CD14-positive monocyte (primary cell): Measurements from ENCODE around the gene DNAJC3. TPM values are rescaled to one million over a fixed set of nuclear protein-coding genes. Genes with fewer than 3 reads are reported as not detected.

Experiments used
- DNase-seq, 3 donors: peaks; one replicate each; pipeline ENCODE4 v3.0.0-alpha.2; 2011 to 2022
- H2AFZ ChIP-seq: 2 replicates; pipeline ENCODE4 v1.6.0; 2012; ENCODE audit warnings: mild to moderate bottlenecking, low read depth, low read length, inconsistent platforms; ENCODE audit not compliant: insufficient read depth, poor library complexity, severe bottlenecking
- H3K27ac ChIP-seq, 2 donors: 1 replicate in 1 of 2; 2 replicates in 1 of 2; pipeline ENCODE4 v1.5.1; 2012 to 2013; ENCODE audit warnings: low read length in 2 of 2, control low read depth in 1 of 2, inconsistent platforms in 1 of 2, low read depth in 1 of 2, mild to moderate bottlenecking in 1 of 2
- H3K27me3 ChIP-seq, 2 donors: one replicate each; pipeline versions ENCODE4 v1.6.0 to v1.6.1; 2011 to 2013; ENCODE audit warnings: low read length in 2 of 2; ENCODE audit not compliant: control insufficient read depth in 2 of 2, insufficient read depth in 2 of 2
- H3K36me3 ChIP-seq, 2 donors: replicated peaks in 1 of 2; 1 replicate in 1 of 2; 2 replicates in 1 of 2; pipeline versions ENCODE4 v1.5.1 to v1.6.1; 2012 to 2013; ENCODE audit warnings: low read length in 2 of 2, control low read depth in 1 of 2, inconsistent platforms in 1 of 2, mild to moderate bottlenecking in 1 of 2; ENCODE audit not compliant: insufficient read depth in 2 of 2, control insufficient read depth in 1 of 2
- H3K4me1 ChIP-seq, 2 donors: 1 replicate in 1 of 2; 2 replicates in 1 of 2; pipeline versions ENCODE4 v1.5.1 to v1.6.1; 2012 to 2013; ENCODE audit warnings: low read length in 2 of 2, control low read depth in 1 of 2, inconsistent platforms in 1 of 2, mild to moderate bottlenecking in 1 of 2, moderate library complexity in 1 of 2; ENCODE audit not compliant: insufficient read depth in 2 of 2, control insufficient read depth in 1 of 2
- H3K4me2 ChIP-seq: replicated peaks from 2 replicates; pipeline ENCODE3; 2012; ENCODE audit warnings: low read length, moderate library complexity, mild to moderate bottlenecking; ENCODE audit not compliant: poor library complexity, severe bottlenecking; ENCODE audit errors: extremely low read depth
- H3K4me3 ChIP-seq, 3 experiments: fragments of 200-600 bp in 1 of 3; sonication (generic) in 1 of 3; replicated peaks in 1 of 3; 1 replicate in 2 of 3; 2 replicates in 1 of 3; pipeline ENCODE4 v1.5.1; 2011 to 2013; ENCODE audit warnings: low read length in 3 of 3, mild to moderate bottlenecking in 3 of 3, control low read depth in 2 of 3, low read depth in 2 of 3, inconsistent platforms in 1 of 3, moderate library complexity in 1 of 3
- H3K79me2 ChIP-seq: 2 replicates; pipeline ENCODE4 v1.6.0; 2012; ENCODE audit warnings: mild to moderate bottlenecking, control low read depth, inconsistent platforms, low read length, moderate library complexity; ENCODE audit not compliant: insufficient read depth
- H3K9ac ChIP-seq: 2 replicates; pipeline ENCODE4 v1.6.0; 2017; ENCODE audit warnings: low read length, mild to moderate bottlenecking; ENCODE audit not compliant: insufficient read depth, poor library complexity, severe bottlenecking
- H3K9me3 ChIP-seq, 2 donors: replicated peaks in 1 of 2; 1 replicate in 1 of 2; 2 replicates in 1 of 2; pipeline versions ENCODE4 v1.5.1 to v1.6.1; 2012 to 2013; ENCODE audit warnings: low read length in 2 of 2, control low read depth in 1 of 2; ENCODE audit not compliant: control insufficient read depth in 1 of 2, insufficient read depth in 1 of 2
- H4K20me1 ChIP-seq: 2 replicates; pipeline ENCODE4 v1.6.0; 2012; ENCODE audit warnings: mild to moderate bottlenecking, low read length, control low read depth, moderate library complexity; ENCODE audit not compliant: insufficient read depth
- H3K27ac Mint-ChIP-seq, 7 donors: one replicate each; pipeline ENCODE4 v1.8.0; 2020; ENCODE audit warnings: mild to moderate bottlenecking in 7 of 7, mixed read lengths in 7 of 7, moderate library complexity in 6 of 7, inconsistent platforms in 2 of 7
- H3K27me3 Mint-ChIP-seq, 3 donors: one replicate each; pipeline ENCODE4 v1.8.0; 2021 to 2022; ENCODE audit warnings: low read depth in 3 of 3, mild to moderate bottlenecking in 3 of 3, mixed read lengths in 3 of 3, moderate library complexity in 3 of 3, inconsistent platforms in 1 of 3
- H3K36me3 Mint-ChIP-seq, 2 donors: one replicate each; pipeline ENCODE4 v1.8.0; 2020; ENCODE audit warnings: mixed read lengths in 2 of 2, inconsistent platforms in 1 of 2, mild to moderate bottlenecking in 1 of 2
- H3K4me1 Mint-ChIP-seq: one replicate; pipeline ENCODE4 v1.8.0; 2020; ENCODE audit warnings: mild to moderate bottlenecking, mixed read lengths
- H3K4me3 Mint-ChIP-seq, 2 donors: one replicate each; pipeline ENCODE4 v1.8.0; 2020; ENCODE audit warnings: mild to moderate bottlenecking in 2 of 2, mixed read lengths in 2 of 2, moderate library complexity in 1 of 2
- H3K9me3 Mint-ChIP-seq, 7 donors: one replicate each; pipeline ENCODE4 v1.8.0; 2020 to 2022; ENCODE audit warnings: mixed read lengths in 7 of 7, mild to moderate bottlenecking in 6 of 7, moderate library complexity in 6 of 7, inconsistent platforms in 2 of 7
- CTCF ChIP-seq: fragments of 200-600 bp; IDR thresholded peaks from one replicate; pipeline ENCODE4 v1.8.0; 2022; ENCODE audit warnings: antibody characterized with exemption, mild to moderate bottlenecking
- WGBS: methylation state at CpG from one replicate; pipeline ENCODE4 v1.1.5; 2013; ENCODE audit warnings: missing lambda C conversion rate; ENCODE audit not compliant: insufficient coverage; 5-methylcytosine and 5-hydroxymethylcytosine counted together
- intact Hi-C, 2 donors: fragments of 100-400 bp; cut with micrococcal nuclease; formaldehyde crosslinking; loops; one replicate each; pipeline versions ENCODE4 v1.15.0 to v1.15.1; 2023
- polyA plus RNA-seq, 3 donors: library from polyadenylated mRNA; depleted of rRNA in 1 of 3; unstranded in 2 of 3; stranded (reverse) in 1 of 3; fragments of 300-500 nt in 2 of 3; fragments of >200 nt in 1 of 3; fragmentation: Illumina TruSeq in 2 of 3; gene quantifications; 1 replicate in 2 of 3; 2 replicates in 1 of 3; pipeline ENCODE4 v1.2.3, GENCODE V29; 2012 to 2021

DNAJC3 gene
- polyA plus RNA-seq, 3 donors: 11.1 to 27.6 (median 22.3) TPM

GRCh38 chr13:95671597-95671996 is 5.3 kb upstream of the DNAJC3 start:
- H3K4me3 ChIP-seq: no peak overlapping the region
- TF ChIP-seq CTCF: no peak
- H3K4me1 ChIP-seq: peaks cover 7 to 11% of the 10 kb centered on the region in 2 donors
- DNase-seq: no peak
- H3K9me3 ChIP-seq: peaks cover 31 to 44% of the 10 kb centered on the region in 2 donors
- H3K79me2 ChIP-seq: peaks cover 14% of the 10 kb centered on the region
- no peaks in the 10 kb centered on the region for H3K36me3 ChIP-seq
- H4K20me1 ChIP-seq: no peaks in the 10 kb centered on the region
- H2AFZ ChIP-seq: no peak overlapping the region
- H3K4me3 Mint-ChIP-seq: no peak overlapping the region
- no peak overlapping the region for H3K4me2 ChIP-seq
- no peak overlapping the region for H3K27ac Mint-ChIP-seq
- no peak overlapping the region for H3K27ac ChIP-seq
- peaks cover 27% of the 10 kb centered on the region for H3K4me1 Mint-ChIP-seq
- peaks cover 35 to 55% (median 46%) of the 10 kb centered on the region in 7 donors for H3K9me3 Mint-ChIP-seq
- H3K36me3 Mint-ChIP-seq: peaks cover 5 to 13% of the 10 kb centered on the region in 2 donors
- no peak overlapping the region for H3K9ac ChIP-seq
- intact Hi-C loops: loop anchor here in 1 of 2 donors (10.0 kb wide), 1 partner anchor 167 kb away; no protein-coding TSS in a partner anchor
- H3K27me3 ChIP-seq: no peaks in the 10 kb centered on the region
- WGBS: 100% methylated on average over 3 of the region's 5 CpGs
- peaks cover 0 to 4% (median 2%) of the 10 kb centered on the region in 3 donors for H3K27me3 Mint-ChIP-seq

- Histone ChIP-seq H3K27me3 (no peaks in the 10 kb centered on the region), H3K79me2 (peaks cover 56% of the 10 kb centered on the region), H3K36me3 (no peaks in the 10 kb centered on the region), H3K4me3 (peak overlapping the region; percentile 56 to 95 (median 78)), H3K9ac (peak overlapping the region; percentile 99), H3K9me3 (peaks cover 5 to 8% of the 10 kb centered on the region in 2 donors), H3K4me2 (peak overlapping the region; percentile 74), H3K27ac (peak overlapping the region; percentile 83 to 96), H4K20me1 (peaks cover 38% of the 10 kb centered on the region), H3K4me1 (peaks cover 40 to 46% of the 10 kb centered on the region in 2 donors), H2AFZ (peak overlapping the region; percentile 92)
- intact Hi-C loops: loop anchor here (5.0 to 10.0 kb wide), 3 partner anchors 36 to 1756 kb away; partner anchors contain the start of gene RAP2A (in 1 of the 2)
- H3K27me3 Mint-ChIP-seq: no peaks in the 10 kb centered on the region
- H3K27ac Mint-ChIP-seq: peak overlapping the region; percentile 92 to 100 (median 96)
- peaks cover 58% of the 10 kb centered on the region for H3K4me1 Mint-ChIP-seq
- no peak for TF ChIP-seq CTCF
- peaks cover 7 to 12% of the 10 kb centered on the region in 2 donors for H3K36me3 Mint-ChIP-seq
- H3K9me3 Mint-ChIP-seq: peaks cover under 1 to 9% (median 3%) of the 10 kb centered on the region in 7 donors
- H3K4me3 Mint-ChIP-seq: peak overlapping the region; percentile 96 to 98
- peak; percentile 48 to 82 (median 78) for DNase-seq
- 0% methylated on average over 23 of the region's 32 CpGs for WGBS
Observed at GRCh38 chr13:95676105-95676761, 706 bp upstream of the DNAJC3 start.
